Activated B cell treated with CpG ODN at 0.5 μM for 24 hours (primary cell): ENCODE results near the gene OR5H1. TPM values are rescaled to one million over a fixed set of nuclear protein-coding genes. Genes with fewer than 3 reads are reported as not detected.

ENCODE experiments used
- ATAC-seq: fragments of 200-7000 bp; cut with Tn5 transposase; one replicate; pipeline ENCODE4 v1.10.0; 2021; ENCODE audit warnings: low read depth, mild to moderate bottlenecking, moderate library complexity
- CTCF ChIA-PET: fragments of 350-600 bp; sonication (Branson Sonifier 250); formaldehyde crosslinking; loops from one replicate; lab custom pipeline; 2021; ENCODE audit warnings: antibody characterized with exemption; lab: Charles Lee
- POLR2A ChIA-PET: fragments of 350-600 bp; sonication (Branson Sonifier 250); formaldehyde crosslinking; loops from one replicate; lab custom pipeline; 2021; ENCODE audit warnings: antibody characterized with exemption; lab: Charles Lee
- DNase-seq: peaks from one replicate; pipeline ENCODE4 v3.0.0; 2022
- H3K27ac Mint-ChIP-seq: one replicate; pipeline ENCODE4 v1.8.0; 2020; ENCODE audit warnings: mixed read lengths
- H3K27me3 Mint-ChIP-seq: one replicate; pipeline ENCODE4 v1.8.0; 2021; ENCODE audit warnings: mixed read lengths
- H3K36me3 Mint-ChIP-seq: one replicate; pipeline ENCODE4 v1.8.0; 2021; ENCODE audit warnings: low read depth, mixed read lengths
- H3K4me1 Mint-ChIP-seq: one replicate; pipeline ENCODE4 v1.8.0; 2021; ENCODE audit warnings: mixed read lengths
- H3K4me3 Mint-ChIP-seq: one replicate; pipeline ENCODE4 v1.8.0; 2020; ENCODE audit warnings: mild to moderate bottlenecking, mixed read lengths
- H3K9me3 Mint-ChIP-seq: one replicate; pipeline ENCODE4 v1.8.0; 2020; ENCODE audit warnings: mixed read lengths
- intact Hi-C: fragments of 100-400 bp; cut with micrococcal nuclease; formaldehyde crosslinking; loops from one replicate; pipeline ENCODE4 v1.15.1; 2024
- total RNA-seq: library from RNA; stranded (reverse); gene quantifications from 2 replicates; pipeline ENCODE4 v1.2.3, GENCODE V29; 2022
- TF ChIP-seq, protein P1 (sequence below): fragments of 200-600 bp; IDR thresholded peaks from one replicate; pipeline ENCODE4 v1.8.0; 2022; ENCODE audit warnings: antibody characterized with exemption, mild to moderate bottlenecking

OR5H1 gene
- total RNA-seq, 1 donor from 2014 or later: not detected

DNA sequence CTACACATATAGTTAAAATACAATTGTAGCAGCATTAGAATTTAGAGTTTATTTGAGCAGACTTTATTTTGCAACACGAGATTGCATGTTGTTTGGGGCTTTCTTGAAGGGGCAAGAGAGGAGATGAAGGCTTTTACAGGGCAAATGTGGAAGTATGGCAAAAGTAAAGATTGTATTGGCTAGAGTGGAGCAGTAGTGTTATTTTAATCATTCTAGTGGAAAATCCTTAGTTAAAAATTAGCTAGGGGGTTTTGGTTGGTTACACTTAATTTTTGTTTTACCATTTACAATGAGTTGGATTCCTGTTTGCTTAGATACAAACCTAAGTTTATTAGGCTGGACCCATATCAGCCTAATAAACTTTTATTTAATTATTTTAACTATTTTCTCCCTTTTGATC is 40.5 kb downstream of the OR5H1 start:
- POLR2A ChIA-PET: no interaction called here

DNA sequence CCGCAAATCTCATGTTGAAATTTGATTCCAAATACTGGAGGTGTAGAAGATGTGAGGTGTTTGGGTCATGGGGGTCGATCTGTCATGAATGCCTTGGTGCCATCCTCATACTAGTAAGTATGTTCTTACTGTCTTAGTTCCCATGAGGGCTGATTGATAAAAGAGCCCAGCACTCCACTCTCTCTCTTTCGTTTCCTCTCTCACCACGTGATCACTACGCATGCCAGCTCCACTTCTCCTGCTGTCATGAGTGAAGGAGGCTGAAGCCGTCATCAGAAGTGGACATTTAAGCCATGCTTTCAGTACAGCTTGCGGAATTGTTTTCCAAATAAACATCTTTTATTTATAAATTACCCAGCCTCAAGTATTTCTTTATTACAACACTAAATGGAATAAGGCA is 42.1 kb downstream of the OR5H1 start:
- H3K27ac Mint-ChIP-seq: no peak overlapping the region
- no peaks in the 10 kb centered on the region for H3K36me3 Mint-ChIP-seq
- no peaks in the 10 kb centered on the region for H3K4me1 Mint-ChIP-seq
- TF ChIP-seq, protein P1, sequence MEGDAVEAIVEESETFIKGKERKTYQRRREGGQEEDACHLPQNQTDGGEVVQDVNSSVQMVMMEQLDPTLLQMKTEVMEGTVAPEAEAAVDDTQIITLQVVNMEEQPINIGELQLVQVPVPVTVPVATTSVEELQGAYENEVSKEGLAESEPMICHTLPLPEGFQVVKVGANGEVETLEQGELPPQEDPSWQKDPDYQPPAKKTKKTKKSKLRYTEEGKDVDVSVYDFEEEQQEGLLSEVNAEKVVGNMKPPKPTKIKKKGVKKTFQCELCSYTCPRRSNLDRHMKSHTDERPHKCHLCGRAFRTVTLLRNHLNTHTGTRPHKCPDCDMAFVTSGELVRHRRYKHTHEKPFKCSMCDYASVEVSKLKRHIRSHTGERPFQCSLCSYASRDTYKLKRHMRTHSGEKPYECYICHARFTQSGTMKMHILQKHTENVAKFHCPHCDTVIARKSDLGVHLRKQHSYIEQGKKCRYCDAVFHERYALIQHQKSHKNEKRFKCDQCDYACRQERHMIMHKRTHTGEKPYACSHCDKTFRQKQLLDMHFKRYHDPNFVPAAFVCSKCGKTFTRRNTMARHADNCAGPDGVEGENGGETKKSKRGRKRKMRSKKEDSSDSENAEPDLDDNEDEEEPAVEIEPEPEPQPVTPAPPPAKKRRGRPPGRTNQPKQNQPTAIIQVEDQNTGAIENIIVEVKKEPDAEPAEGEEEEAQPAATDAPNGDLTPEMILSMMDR: no peak
- DNase-seq: no peak
- H3K4me3 Mint-ChIP-seq: no peak overlapping the region
- no peaks in the 10 kb centered on the region for H3K9me3 Mint-ChIP-seq
- CTCF ChIA-PET: no interaction called here
- POLR2A ChIA-PET: no interaction called here
- intact Hi-C loops: no loop called here
- no peak for ATAC-seq
- no peaks in the 10 kb centered on the region for H3K27me3 Mint-ChIP-seq

More for the DNA sequence above, 40.5 kb downstream of the OR5H1 start:
- intact Hi-C loops: no loop called here
- DNase-seq (no peak), ATAC-seq (no peak)
- no peaks in the 10 kb centered on the region for H3K36me3 Mint-ChIP-seq
- H3K27ac Mint-ChIP-seq: no peak overlapping the region
- no peaks in the 10 kb centered on the region for H3K27me3 Mint-ChIP-seq
- CTCF ChIA-PET: no interaction called here
- no peaks in the 10 kb centered on the region for H3K9me3 Mint-ChIP-seq
- TF ChIP-seq, protein P1: no peak
- H3K4me3 Mint-ChIP-seq: no peak overlapping the region
- H3K4me1 Mint-ChIP-seq: no peaks in the 10 kb centered on the region

DNA sequence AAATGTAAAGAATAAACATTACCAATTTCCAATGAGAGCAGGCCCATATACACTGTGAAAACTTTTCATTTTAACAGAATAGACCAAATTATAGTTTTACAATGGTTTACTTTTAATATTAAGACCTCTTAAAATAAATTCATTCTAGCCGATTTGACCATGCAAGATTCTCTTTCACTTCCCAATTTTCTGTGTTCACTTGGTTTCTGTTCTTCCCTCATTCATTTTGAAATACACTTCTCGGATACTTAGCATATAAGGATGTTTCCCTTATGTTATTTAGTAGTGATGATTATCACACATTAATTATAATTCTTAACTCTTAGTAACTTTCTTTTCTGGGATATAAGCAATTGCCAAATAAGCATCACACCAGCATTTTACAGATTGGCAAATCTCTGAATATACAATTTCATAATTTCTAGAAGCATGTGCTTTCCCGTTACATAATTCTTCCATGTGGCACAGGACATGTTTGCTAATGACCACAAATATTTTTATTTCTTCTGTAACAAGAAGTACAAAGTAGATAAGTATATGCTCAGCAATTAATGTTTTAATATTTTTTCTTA is 49.9 kb downstream of the OR5H1 start:
- Mint-ChIP-seq H3K4me1 (no peaks in the 10 kb centered on the region), H3K9me3 (no peaks in the 10 kb centered on the region), H3K27me3 (no peaks in the 10 kb centered on the region), H3K36me3 (no peaks in the 10 kb centered on the region), H3K4me3 (no peak overlapping the region), H3K27ac (no peak overlapping the region)
- intact Hi-C loops: no loop called here
- TF ChIP-seq, protein P1: no peak
- CTCF ChIA-PET: no interaction called here
- POLR2A ChIA-PET: no interaction called here
- DNase-seq (no peak), ATAC-seq (no peak)

DNA sequence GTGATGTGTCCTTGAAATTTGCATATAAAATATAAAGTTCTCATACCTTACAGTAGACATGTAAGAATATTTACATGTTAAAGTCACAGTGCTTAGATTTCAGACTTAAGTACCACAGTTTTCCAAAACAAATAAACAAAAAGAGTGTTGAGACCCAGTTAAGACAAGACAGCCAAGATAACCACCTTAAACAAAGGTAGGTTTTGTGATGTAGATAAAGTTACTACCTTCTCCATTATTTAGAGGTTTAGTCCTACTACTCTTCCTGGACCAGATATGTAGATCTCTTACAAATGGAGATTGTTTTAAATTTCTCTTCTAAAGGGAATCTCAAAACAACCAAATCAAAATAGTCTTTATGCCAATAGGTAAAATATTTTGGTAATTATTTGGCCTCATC is 51.7 kb downstream of the OR5H1 start:
- TF ChIP-seq, protein P1: no peak
- no peak overlapping the region for H3K27ac Mint-ChIP-seq
- DNase-seq: no peak
- ChIA-PET CTCF (no interaction called here), POLR2A (no interaction called here)
- H3K4me3 Mint-ChIP-seq: no peak overlapping the region
- no peaks in the 10 kb centered on the region for H3K4me1 Mint-ChIP-seq
- H3K9me3 Mint-ChIP-seq: no peaks in the 10 kb centered on the region
- no peaks in the 10 kb centered on the region for H3K27me3 Mint-ChIP-seq
- no peaks in the 10 kb centered on the region for H3K36me3 Mint-ChIP-seq
- no peak for ATAC-seq
- intact Hi-C loops: no loop called here

DNA sequence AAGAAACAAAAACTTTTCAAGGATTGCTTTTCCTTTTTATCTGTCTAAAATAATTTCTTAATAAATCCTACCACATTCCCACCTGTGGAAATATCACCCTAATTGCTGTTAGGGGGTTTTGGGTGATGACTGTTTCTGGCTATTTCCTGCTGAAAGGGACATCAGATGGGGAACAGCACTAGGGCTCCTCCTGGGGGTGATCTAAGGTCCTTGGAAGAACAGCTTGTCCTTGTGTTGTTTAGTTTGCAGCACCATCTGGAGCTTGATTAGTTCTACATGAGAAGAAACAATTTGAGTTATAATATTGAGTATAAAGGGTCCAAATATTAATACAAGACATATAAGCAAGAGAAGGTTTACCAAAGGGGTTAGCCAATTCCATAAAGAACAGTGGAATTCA is 54.7 kb downstream of the OR5H1 start:
- ATAC-seq (no peak), DNase-seq (no peak)
- ChIA-PET POLR2A (no interaction called here), CTCF (no interaction called here)
- intact Hi-C loops: loop anchor here (5.0 kb wide), 1 partner anchor 627 kb away; no protein-coding TSS in a partner anchor
- Mint-ChIP-seq H3K27ac (no peak overlapping the region), H3K4me3 (no peak overlapping the region), H3K36me3 (no peaks in the 10 kb centered on the region), H3K27me3 (no peaks in the 10 kb centered on the region), H3K9me3 (no peaks in the 10 kb centered on the region), H3K4me1 (peaks cover 2% of the 10 kb centered on the region)
- TF ChIP-seq, protein P1: no peak

Other genes with a start within 250 kb of the OR5H1 start
- gene RIOX2, start 158.3 kb upstream of the OR5H1 start, total RNA-seq: 33.7 and 34.8 TPM in 2 replicates
- not detected in 2 replicates for gene GABRR3, start 95.4 kb upstream of the OR5H1 start, total RNA-seq
- gene OR5AC2, start 43.5 kb upstream of the OR5H1 start, total RNA-seq: not detected in 2 replicates
- 0.02 TPM in 1 of 2 replicates, not detected in the other for gene OR5H14, start 16.8 kb downstream of the OR5H1 start, total RNA-seq
- not detected in 2 replicates for gene OR5H15, start 36.0 kb downstream of the OR5H1 start, total RNA-seq
- gene OR5H6, start 133.5 kb downstream of the OR5H1 start, total RNA-seq: not detected in 2 replicates
- gene OR5H2, start 151.8 kb downstream of the OR5H1 start, total RNA-seq: not detected in 2 replicates
- not detected in 2 replicates for gene OR5K4, start 223.1 kb downstream of the OR5H1 start, total RNA-seq